Neuronal stem cell (in vitro differentiated cells): Measurements from ENCODE around the gene DSCAM.

Source experiments
- DNase-seq: peaks from one replicate; pipeline ENCODE4 v3.0.0-alpha.2; 2013; ENCODE audit warnings: low spot score
- H2AFZ ChIP-seq: one replicate; pipeline ENCODE4 v1.6.1; 2013; ENCODE audit warnings: mild to moderate bottlenecking, low read length, inconsistent platforms
- H2AK5ac ChIP-seq: 2 replicates; pipeline ENCODE4 v1.6.1; 2013; ENCODE audit warnings: low read depth, mild to moderate bottlenecking, inconsistent platforms, low read length, moderate library complexity, mixed read lengths
- H2BK120ac ChIP-seq: 2 replicates; pipeline ENCODE4 v1.6.1; 2013; ENCODE audit warnings: low read depth, mild to moderate bottlenecking, inconsistent platforms, low read length, moderate library complexity, mixed read lengths
- H2BK12ac ChIP-seq: one replicate; pipeline ENCODE4 v1.6.1; 2013; ENCODE audit warnings: low read length, inconsistent platforms
- H2BK15ac ChIP-seq: 2 replicates; pipeline ENCODE4 v1.6.1; 2013; ENCODE audit warnings: mild to moderate bottlenecking, low read length, inconsistent platforms, mixed read lengths
- H2BK5ac ChIP-seq: one replicate; pipeline ENCODE4 v1.6.1; 2013; ENCODE audit warnings: inconsistent platforms, mild to moderate bottlenecking, low read length, moderate library complexity
- H3K14ac ChIP-seq: one replicate; pipeline ENCODE4 v1.6.1; 2013; ENCODE audit warnings: low read length, inconsistent platforms
- H3K18ac ChIP-seq: 2 replicates; pipeline ENCODE4 v1.6.1; 2013; ENCODE audit warnings: low read length, inconsistent platforms
- H3K23ac ChIP-seq: 2 replicates; pipeline ENCODE4 v1.6.1; 2013; ENCODE audit warnings: low read depth, mild to moderate bottlenecking, mixed read lengths, low read length, inconsistent platforms; ENCODE audit not compliant: poor library complexity
- H3K27ac ChIP-seq: replicated peaks from 3 replicates; pipeline ENCODE4 v1.5.1; 2013; ENCODE audit warnings: low read length, inconsistent platforms
- H3K27me3 ChIP-seq, 3 experiments: 2 replicates each; pipeline ENCODE4 v1.6.1; 2013; ENCODE audit warnings: low read length in 3 of 3, mild to moderate bottlenecking in 2 of 3, inconsistent platforms in 1 of 3, low read depth in 1 of 3, mixed read lengths in 1 of 3, moderate library complexity in 1 of 3; ENCODE audit not compliant: control insufficient read depth in 3 of 3, insufficient read depth in 3 of 3
- H3K36me3 ChIP-seq, 2 donors: replicated peaks in 1 of 2; 2 replicates each; pipeline ENCODE4 v1.6.1; 2013; ENCODE audit warnings: low read length in 2 of 2; ENCODE audit not compliant: control insufficient read depth in 2 of 2, insufficient read depth in 2 of 2
- H3K4ac ChIP-seq: 2 replicates; pipeline ENCODE4 v1.6.1; 2013; ENCODE audit warnings: inconsistent platforms, mild to moderate bottlenecking, low read length, moderate library complexity
- H3K4me1 ChIP-seq, 2 donors: 1 replicate in 1 of 2; 2 replicates in 1 of 2; pipeline ENCODE4 v1.6.1; 2013; ENCODE audit warnings: low read length in 2 of 2, low read depth in 1 of 2; ENCODE audit not compliant: control insufficient read depth in 2 of 2, insufficient read depth in 1 of 2
- H3K4me2 ChIP-seq: one replicate; pipeline ENCODE4 v1.6.1; 2013; ENCODE audit warnings: mild to moderate bottlenecking, low read length, inconsistent platforms; ENCODE audit not compliant: insufficient read depth, poor library complexity, severe bottlenecking
- H3K4me3 ChIP-seq, 2 donors: 2 replicates each; pipeline ENCODE4 v1.5.1; 2013; ENCODE audit warnings: low read length in 2 of 2, mild to moderate bottlenecking in 2 of 2, inconsistent platforms in 1 of 2, moderate library complexity in 1 of 2
- H3K79me1 ChIP-seq: one replicate; pipeline ENCODE4 v1.6.1; 2013; ENCODE audit warnings: low read depth, mild to moderate bottlenecking, inconsistent platforms, low read length, moderate library complexity
- H3K9ac ChIP-seq: one replicate; pipeline ENCODE4 v1.6.1; 2013; ENCODE audit warnings: mild to moderate bottlenecking, low read depth, low read length, inconsistent platforms; ENCODE audit not compliant: poor library complexity
- H3K9me3 ChIP-seq, 2 donors: replicated peaks in 1 of 2; 2 replicates each; pipeline versions ENCODE3 to v1.6.1; 2013; ENCODE audit warnings: low read length in 2 of 2, mild to moderate bottlenecking in 2 of 2, inconsistent platforms in 1 of 2, low read depth in 1 of 2, mixed read lengths in 1 of 2, moderate library complexity in 1 of 2; ENCODE audit not compliant: control insufficient read depth in 2 of 2, insufficient read depth in 1 of 2
- H4K8ac ChIP-seq: one replicate; pipeline ENCODE4 v1.6.1; 2013; ENCODE audit warnings: low read depth, mild to moderate bottlenecking, inconsistent platforms, low read length, moderate library complexity
- H4K91ac ChIP-seq: one replicate; pipeline ENCODE4 v1.6.1; 2013; ENCODE audit warnings: low read length, low read depth, mild to moderate bottlenecking, inconsistent platforms; ENCODE audit not compliant: poor library complexity
- WGBS, 2 donors: extraction: QIAGEN DNeasy Blood & Tissue Kit; methylation state at CpG; one replicate each; pipeline ENCODE4 v1.1.7; 2013; ENCODE audit warnings: missing lambda C conversion rate in 2 of 2, mixed read lengths in 1 of 2; ENCODE audit not compliant: insufficient read length in 2 of 2, insufficient replicate concordance in 1 of 2; ENCODE audit errors: extremely low coverage in 2 of 2; 5-methylcytosine and 5-hydroxymethylcytosine counted together

The DSCAM gene

DNA sequence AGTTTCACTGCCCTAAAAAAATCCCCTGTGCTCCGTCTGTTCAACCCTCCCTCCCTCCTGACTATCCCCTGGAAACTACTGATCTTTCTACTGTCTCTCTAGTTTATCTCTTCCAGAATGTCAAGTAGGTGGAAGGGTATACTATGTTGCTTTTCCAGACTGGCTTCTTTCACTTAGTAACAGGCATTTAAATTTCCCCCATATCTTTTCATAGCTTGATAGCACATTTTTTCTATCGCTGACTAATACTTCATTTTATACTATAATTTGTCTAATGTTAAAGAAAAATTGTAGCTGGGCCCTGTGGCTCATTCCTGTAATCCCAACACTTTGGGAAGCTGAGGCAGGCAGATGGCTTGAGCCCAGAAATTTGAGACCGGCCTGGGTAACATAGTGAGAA is 142.8 kb downstream of the DSCAM start:
- no peak overlapping the region for H2AK5ac ChIP-seq
- no peaks in the 10 kb centered on the region for H3K4me1 ChIP-seq
- H3K4me3 ChIP-seq = no peak overlapping the region
- no peak overlapping the region for H3K4ac ChIP-seq
- no peak overlapping the region for H2BK5ac ChIP-seq
- no peak overlapping the region for H2BK120ac ChIP-seq
- no peaks in the 10 kb centered on the region for H3K9me3 ChIP-seq
- no peak for DNase-seq
- no peak overlapping the region for H2BK15ac ChIP-seq
- H2AFZ ChIP-seq = no peak overlapping the region
- no peak overlapping the region for H3K14ac ChIP-seq
- H4K8ac ChIP-seq = no peak overlapping the region
- H3K18ac ChIP-seq = no peak overlapping the region
- no peak overlapping the region for H3K27ac ChIP-seq
- no peak overlapping the region for H3K23ac ChIP-seq
- no peaks in the 10 kb centered on the region for H3K79me1 ChIP-seq
- no peaks in the 10 kb centered on the region for H3K36me3 ChIP-seq
- H4K91ac ChIP-seq = no peak overlapping the region
- no peaks in the 10 kb centered on the region for H3K27me3 ChIP-seq
- WGBS, 2 donors = no CpG with 5 or more reads among the region's 3 CpGs
- no peak overlapping the region for H3K9ac ChIP-seq
- no peak overlapping the region for H3K4me2 ChIP-seq
- no peak overlapping the region for H2BK12ac ChIP-seq

DNA sequence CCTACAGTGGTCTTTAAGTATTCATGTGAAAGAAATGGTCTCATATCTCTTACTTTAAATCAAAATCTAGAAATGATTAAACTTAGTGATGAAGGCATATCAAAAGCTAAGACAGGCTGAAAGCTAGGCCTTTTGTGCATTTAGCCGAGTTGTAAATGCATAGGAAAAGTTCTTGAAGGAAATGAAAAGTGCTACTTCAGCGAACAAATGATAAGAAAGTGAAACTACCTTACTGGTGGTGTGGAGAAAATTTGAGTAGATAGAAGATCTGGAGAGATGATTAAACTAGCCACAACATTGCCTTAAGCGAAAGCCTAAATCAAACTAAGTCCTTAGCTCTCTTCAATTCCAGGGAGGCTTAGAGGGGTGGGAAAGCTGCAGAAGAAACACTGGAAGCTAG is 147.6 kb downstream of the DSCAM start:
- no peak overlapping the region for H4K91ac ChIP-seq

DNA sequence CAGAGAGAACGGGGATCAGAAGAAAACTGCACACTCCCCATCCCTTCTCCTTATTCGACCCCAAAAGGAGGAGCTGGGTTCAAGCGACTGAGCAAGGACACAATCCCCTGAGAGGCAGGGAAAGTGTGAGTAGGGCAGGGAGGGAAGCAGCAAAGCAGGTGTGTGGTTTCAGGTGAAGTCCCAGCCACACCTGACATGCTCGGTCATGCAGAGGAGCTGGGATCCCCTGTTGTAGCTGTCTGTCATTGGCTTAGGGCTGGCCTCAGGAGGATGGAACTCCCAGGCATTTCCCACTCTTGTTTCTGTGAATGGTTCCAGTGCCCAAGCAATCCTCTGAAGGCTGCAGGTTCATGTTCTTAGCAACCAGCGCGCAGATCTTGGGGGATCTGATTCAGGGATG is 150.7 kb downstream of the DSCAM start:
- H2AFZ ChIP-seq = no peak overlapping the region
- H4K91ac ChIP-seq = no peak overlapping the region
- H2AK5ac ChIP-seq = no peak overlapping the region
- peaks cover 0 to 2% of the 10 kb centered on the region in 2 donors for H3K9me3 ChIP-seq
- H2BK12ac ChIP-seq = no peak overlapping the region
- no peak overlapping the region for H3K4me3 ChIP-seq
- no peak overlapping the region for H4K8ac ChIP-seq
- H3K4me1 ChIP-seq = no peaks in the 10 kb centered on the region
- no peak overlapping the region for H3K4ac ChIP-seq
- no peak for DNase-seq
- H3K23ac ChIP-seq = no peak overlapping the region
- no CpG with 5 or more reads among the region's 6 CpGs for WGBS, 2 donors
- no peaks in the 10 kb centered on the region for H3K27me3 ChIP-seq
- H2BK15ac ChIP-seq = no peak overlapping the region
- H3K36me3 ChIP-seq = no peaks in the 10 kb centered on the region
- no peak overlapping the region for H3K27ac ChIP-seq
- no peak overlapping the region for H2BK5ac ChIP-seq
- H2BK120ac ChIP-seq = no peak overlapping the region
- no peak overlapping the region for H3K18ac ChIP-seq
- no peak overlapping the region for H3K4me2 ChIP-seq
- no peaks in the 10 kb centered on the region for H3K79me1 ChIP-seq
- H3K9ac ChIP-seq = no peak overlapping the region
- H3K14ac ChIP-seq = no peak overlapping the region

More for the DNA sequence above, 147.6 kb downstream of the DSCAM start:
- no peak for DNase-seq
- no peak overlapping the region for H2BK15ac ChIP-seq
- WGBS, 2 donors = no CpG with 5 or more reads among the region's 3 CpGs
- H3K79me1 ChIP-seq = no peaks in the 10 kb centered on the region
- no peak overlapping the region for H3K4ac ChIP-seq
- H2AK5ac ChIP-seq = no peak overlapping the region
- H3K27me3 ChIP-seq = no peaks in the 10 kb centered on the region
- no peak overlapping the region for H3K18ac ChIP-seq
- H3K4me3 ChIP-seq = no peak overlapping the region
- no peak overlapping the region for H3K23ac ChIP-seq
- no peak overlapping the region for H3K14ac ChIP-seq
- H4K8ac ChIP-seq = no peak overlapping the region
- no peak overlapping the region for H2BK5ac ChIP-seq
- no peak overlapping the region for H2AFZ ChIP-seq
- H3K4me2 ChIP-seq = no peak overlapping the region
- H3K4me1 ChIP-seq = no peaks in the 10 kb centered on the region
- H3K9ac ChIP-seq = no peak overlapping the region
- H3K9me3 ChIP-seq = no peaks in the 10 kb centered on the region
- H3K36me3 ChIP-seq = no peaks in the 10 kb centered on the region
- no peak overlapping the region for H2BK12ac ChIP-seq
- no peak overlapping the region for H3K27ac ChIP-seq
- no peak overlapping the region for H2BK120ac ChIP-seq

DNA sequence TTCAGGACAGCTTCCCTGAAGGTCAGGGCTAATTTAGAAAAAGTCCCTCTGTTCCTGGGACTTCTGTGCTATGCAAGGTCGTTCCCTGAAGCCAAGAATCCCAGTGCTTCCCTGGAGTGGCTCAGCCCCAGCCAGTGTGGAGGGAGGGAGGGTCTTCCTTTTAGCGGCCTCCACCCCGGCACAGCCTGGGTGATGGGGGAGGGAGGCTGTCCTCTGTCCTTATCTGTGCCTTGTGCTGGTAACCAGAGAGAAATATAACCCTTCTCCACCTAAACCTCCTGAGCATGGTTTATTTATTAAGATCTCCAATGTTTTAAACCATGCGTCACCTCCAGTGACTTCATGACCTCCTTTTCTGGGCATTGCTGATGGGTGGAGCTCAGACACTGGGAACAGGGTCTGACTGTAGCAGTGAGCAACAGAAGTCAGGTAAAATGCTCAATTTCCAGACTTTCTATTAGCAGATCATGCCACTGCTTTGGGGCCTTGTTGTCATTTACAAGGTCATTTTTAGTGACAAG is 157.1 kb downstream of the DSCAM start:
- Histone ChIP-seq H2BK5ac (no peak overlapping the region), H3K9ac (no peak overlapping the region), H3K4ac (no peak overlapping the region), H3K27ac (no peak overlapping the region), H3K23ac (no peak overlapping the region), H2BK15ac (no peak overlapping the region), H3K36me3 (no peaks in the 10 kb centered on the region), H2AK5ac (no peak overlapping the region), H3K79me1 (no peaks in the 10 kb centered on the region), H3K9me3 (peaks cover 0 to 2% of the 10 kb centered on the region in 2 donors), H4K8ac (no peak overlapping the region), H4K91ac (no peak overlapping the region), H3K4me1 (peaks cover 0 to 10% of the 10 kb centered on the region in 2 donors), H3K27me3 (no peaks in the 10 kb centered on the region), H2BK12ac (no peak overlapping the region), H3K4me3 (no peak overlapping the region), H3K4me2 (no peak overlapping the region), H2AFZ (no peak overlapping the region), H3K14ac (no peak overlapping the region), H2BK120ac (no peak overlapping the region), H3K18ac (no peak overlapping the region)
- no peak for DNase-seq
- WGBS, 2 donors = no CpG with 5 or more reads among the region's 4 CpGs
